B cell (primary cell): ENCODE measurements around the gene ATN1. TPM values are rescaled to one million over a fixed set of nuclear protein-coding genes. Genes with fewer than 3 reads are reported as not detected.

Source experiments
- ATAC-seq: fragments of 200-7000 bp; cut with Tn5 transposase; one replicate; pipeline ENCODE4 v1.10.0; 2021; ENCODE audit warnings: low read depth, mild to moderate bottlenecking, moderate number of reproducible peaks, moderate library complexity
- CTCF ChIA-PET: fragments of 350-600 bp; sonication (Branson Sonifier 250); formaldehyde crosslinking; loops from one replicate; lab custom pipeline; 2021; ENCODE audit warnings: antibody characterized with exemption, inconsistent platforms; lab: Charles Lee
- POLR2A ChIA-PET: fragments of 350-600 bp; sonication (Branson Sonifier 250); formaldehyde crosslinking; loops from one replicate; lab custom pipeline; 2021; ENCODE audit warnings: antibody characterized with exemption; lab: Charles Lee
- DNase-seq: peaks from one replicate; pipeline ENCODE4 v3.0.0; 2013
- H2AFZ ChIP-seq: 2 replicates; pipeline ENCODE4 v1.6.1; 2012; ENCODE audit warnings: mild to moderate bottlenecking, low read depth, low read length; ENCODE audit not compliant: insufficient read depth, poor library complexity, severe bottlenecking
- H3K27ac ChIP-seq, 2 donors: 1 replicate in 1 of 2; 2 replicates in 1 of 2; pipeline ENCODE4 v1.5.1; 2012 to 2013; ENCODE audit warnings: low read length in 2 of 2, mild to moderate bottlenecking in 2 of 2, moderate library complexity in 1 of 2
- H3K27me3 ChIP-seq, 4 experiments: fragments of 200-600 bp in 1 of 4; sonication (generic) in 1 of 4; replicated peaks in 1 of 4; 1 replicate in 2 of 4; 2 replicates in 2 of 4; pipeline versions ENCODE4 v1.6.1 to v1.7.0; 2013 to 2016; ENCODE audit warnings: low read length in 3 of 4, mild to moderate bottlenecking in 2 of 4, mixed read lengths in 1 of 4, moderate library complexity in 1 of 4; ENCODE audit not compliant: insufficient read depth in 4 of 4, control insufficient read depth in 3 of 4; ENCODE audit errors: control extremely low read depth in 1 of 4
- H3K36me3 ChIP-seq, 2 experiments: replicated peaks in 1 of 2; 1 replicate in 1 of 2; 2 replicates in 1 of 2; pipeline versions ENCODE4 v1.6.1 to v1.7.1; 2013; ENCODE audit warnings: low read length in 1 of 2; ENCODE audit not compliant: insufficient read depth in 2 of 2, control insufficient read depth in 1 of 2; ENCODE audit errors: control extremely low read depth in 1 of 2, extremely low read depth in 1 of 2
- H3K4me1 ChIP-seq, 2 donors: fragments of 200-600 bp in 1 of 2; sonication (generic) in 1 of 2; 1 replicate in 1 of 2; 2 replicates in 1 of 2; pipeline versions ENCODE4 v1.5.1 to v1.6.1; 2013 to 2017; ENCODE audit warnings: low read length in 2 of 2; ENCODE audit not compliant: control insufficient read depth in 2 of 2, insufficient read depth in 2 of 2
- H3K4me2 ChIP-seq: replicated peaks from 2 replicates; pipeline ENCODE3; 2012; ENCODE audit warnings: mild to moderate bottlenecking, low read depth, low read length; ENCODE audit not compliant: poor library complexity, severe bottlenecking
- H3K4me3 ChIP-seq, 5 experiments: fragments of 200-600 bp in 1 of 5; sonication (generic) in 1 of 5; 1 replicate in 3 of 5; 2 replicates in 2 of 5; pipeline versions ENCODE4 v1.5.1 to v1.7.0; 2011 to 2016; ENCODE audit warnings: low read length in 4 of 5, mild to moderate bottlenecking in 4 of 5, low read depth in 2 of 5, control low read depth in 1 of 5, moderate library complexity in 1 of 5; ENCODE audit not compliant: insufficient read depth in 1 of 5; ENCODE audit errors: control extremely low read depth in 1 of 5, extremely low read depth in 1 of 5
- H3K79me2 ChIP-seq: fragments of 200-600 bp; sonication (generic); one replicate; pipeline ENCODE4 v1.6.0; 2016; ENCODE audit warnings: low read length; ENCODE audit not compliant: control insufficient read depth, insufficient read depth
- H3K9ac ChIP-seq: fragments of 200-600 bp; sonication (generic); 2 replicates; pipeline ENCODE4 v1.6.1; 2017; ENCODE audit warnings: mild to moderate bottlenecking, low read length, moderate library complexity
- H3K9me3 ChIP-seq, 3 donors: one replicate each; pipeline versions ENCODE4 v1.6.1 to v1.7.1; 2013; ENCODE audit warnings: low read length in 2 of 3; ENCODE audit not compliant: control insufficient read depth in 2 of 3, insufficient read depth in 1 of 3; ENCODE audit errors: control extremely low read depth in 1 of 3
- H4K20me1 ChIP-seq: 2 replicates; pipeline ENCODE4 v1.6.0; 2012; ENCODE audit warnings: mild to moderate bottlenecking, low read length; ENCODE audit not compliant: insufficient read depth, control insufficient read depth, poor library complexity, severe bottlenecking
- H3K27ac Mint-ChIP-seq: one replicate; pipeline ENCODE4 v1.8.0; 2021; ENCODE audit warnings: mixed read lengths
- H3K27me3 Mint-ChIP-seq: one replicate; pipeline ENCODE4 v1.8.0; 2021; ENCODE audit warnings: mixed read lengths
- H3K4me1 Mint-ChIP-seq: one replicate; pipeline ENCODE4 v1.8.0; 2021; ENCODE audit warnings: mixed read lengths
- H3K4me3 Mint-ChIP-seq: one replicate; pipeline ENCODE4 v1.8.0; 2021; ENCODE audit warnings: mixed read lengths
- H3K9me3 Mint-ChIP-seq: one replicate; pipeline ENCODE4 v1.8.0; 2022; ENCODE audit warnings: mixed read lengths; ENCODE audit not compliant: insufficient read depth
- CTCF ChIP-seq: fragments of 200-600 bp; IDR thresholded peaks from one replicate; pipeline ENCODE4 v1.8.0; 2022; ENCODE audit warnings: antibody characterized with exemption, mild to moderate bottlenecking
- EZH2 ChIP-seq: IDR thresholded peaks from 2 replicates; pipeline ENCODE4 v1.6.1; 2012; ENCODE audit warnings: borderline replicate concordance, low read depth, mild to moderate bottlenecking, moderate library complexity, low read length; ENCODE audit not compliant: insufficient read depth, poor library complexity, severe bottlenecking
- WGBS: methylation state at CpG from one replicate; pipeline ENCODE4 v1.1.5; 2013; ENCODE audit warnings: missing lambda C conversion rate; ENCODE audit not compliant: insufficient coverage; 5-methylcytosine and 5-hydroxymethylcytosine counted together
- intact Hi-C: fragments of 100-400 bp; cut with micrococcal nuclease; formaldehyde crosslinking; loops from one replicate; pipeline ENCODE4 v1.10.0; 2022
- polyA plus RNA-seq: library from polyadenylated mRNA; depleted of rRNA; stranded (reverse); fragments of >200 nt; gene quantifications from 2 replicates; pipeline ENCODE4 v1.2.3, GENCODE V29; 2012
- total RNA-seq, 2 donors: library from RNA; stranded (reverse); fragments of 120-200 nt in 1 of 2; gene quantifications; 1 replicate in 1 of 2; 2 replicates in 1 of 2; pipeline versions ENCODE4 v1.2.3 to v1.2.4, GENCODE V29; 2013 to 2022

Gene ATN1
- total and polyA plus RNA-seq, 2 donors (not counting 1 experiment from before 2014, with no cell fraction given): 21.0 to 50.8 TPM

GRCh38 chr12:6952863-6953441, 25.2 kb downstream of the ATN1 start:
- Histone ChIP-seq H3K27me3 (no peaks in the 10 kb centered on the region), H3K79me2 (peaks cover 83% of the 10 kb centered on the region), H3K4me1 (peaks cover 71 to 76% of the 10 kb centered on the region in 2 donors), H3K9ac (peak overlapping the region; percentile 95), H3K36me3 (peaks cover 0 to 61% of the 10 kb centered on the region in 2 experiments), H3K9me3 (no peaks in the 10 kb centered on the region), H4K20me1 (peaks cover 58% of the 10 kb centered on the region), H3K4me3 (peak overlapping the region; percentile 88 to 98 (median 92)), H2AFZ (no peak overlapping the region), H3K27ac (peak overlapping the region; percentile 84 to 99), H3K4me2 (peak overlapping the region; percentile 92)
- DNase-seq (peak; percentile 51), ATAC-seq (no peak)
- TF ChIP-seq CTCF (no peak), EZH2 (no peak)
- WGBS: 10% methylated on average over 12 of the region's 15 CpGs
- intact Hi-C loops: no loop called here
- Mint-ChIP-seq H3K9me3 (no peaks in the 10 kb centered on the region), H3K27ac (peak overlapping the region; percentile 98), H3K4me1 (peaks cover 86% of the 10 kb centered on the region), H3K4me3 (peak overlapping the region; percentile 98), H3K27me3 (no peaks in the 10 kb centered on the region)
- CTCF ChIA-PET: interaction anchor here (1.9 to 16.6 kb wide), 4 partner anchors 7 to 80 kb away, joined by 9 to 944 read pairs (median 12); partner anchors contain the start of genes C12orf57, RNU7-1 and SPSB2
- POLR2A ChIA-PET: interaction anchor here (0.9 to 18.5 kb wide), 3 partner anchors 5 to 156 kb away, joined by 3 to 662 read pairs (median 662); partner anchors contain the start of genes C12orf57, PTPN6 and RNU7-1
